Immature natural killer cell (primary cell): ENCODE results near the gene OBP2A. TPM values are rescaled to one million over a fixed set of nuclear protein-coding genes. Genes with fewer than 3 reads are reported as not detected.

ENCODE experiments used
- DNase-seq, 3 donors: peaks; one replicate each; pipeline ENCODE4 v3.0.0; 2022; ENCODE audit warnings: mixed read lengths in 1 of 3
- H3K27ac Mint-ChIP-seq, 6 donors: one replicate each; pipeline ENCODE4 v1.8.0; 2020; ENCODE audit warnings: mixed read lengths in 6 of 6, mild to moderate bottlenecking in 5 of 6, inconsistent platforms in 4 of 6, moderate library complexity in 3 of 6
- H3K27me3 Mint-ChIP-seq, 3 donors: one replicate each; pipeline ENCODE4 v1.8.0; 2020 to 2021; ENCODE audit warnings: low read depth in 3 of 3, mild to moderate bottlenecking in 3 of 3, mixed read lengths in 3 of 3, moderate library complexity in 3 of 3, inconsistent platforms in 1 of 3
- H3K36me3 Mint-ChIP-seq, 3 donors: one replicate each; pipeline ENCODE4 v1.8.0; 2020; ENCODE audit warnings: mixed read lengths in 3 of 3, inconsistent platforms in 2 of 3, mild to moderate bottlenecking in 2 of 3
- H3K4me1 Mint-ChIP-seq, 2 donors: one replicate each; pipeline ENCODE4 v1.8.0; 2020; ENCODE audit warnings: inconsistent platforms in 2 of 2, mild to moderate bottlenecking in 2 of 2, mixed read lengths in 2 of 2, moderate library complexity in 1 of 2
- H3K4me3 Mint-ChIP-seq, 5 donors: one replicate each; pipeline ENCODE4 v1.8.0; 2020; ENCODE audit warnings: mild to moderate bottlenecking in 5 of 5, mixed read lengths in 5 of 5, inconsistent platforms in 3 of 5, moderate library complexity in 3 of 5
- H3K9me3 Mint-ChIP-seq, 6 donors: one replicate each; pipeline ENCODE4 v1.8.0; 2020; ENCODE audit warnings: mild to moderate bottlenecking in 6 of 6, mixed read lengths in 6 of 6, inconsistent platforms in 4 of 6, moderate library complexity in 3 of 6
- polyA plus RNA-seq, 3 donors: library from polyadenylated mRNA; unstranded; fragments of 300-500 nt; fragmentation: Illumina TruSeq; gene quantifications; one replicate each; pipeline ENCODE4 v1.2.3, GENCODE V29; 2021

Gene OBP2A
- polyA plus RNA-seq, 3 donors from 2014 or later: not detected

DNA sequence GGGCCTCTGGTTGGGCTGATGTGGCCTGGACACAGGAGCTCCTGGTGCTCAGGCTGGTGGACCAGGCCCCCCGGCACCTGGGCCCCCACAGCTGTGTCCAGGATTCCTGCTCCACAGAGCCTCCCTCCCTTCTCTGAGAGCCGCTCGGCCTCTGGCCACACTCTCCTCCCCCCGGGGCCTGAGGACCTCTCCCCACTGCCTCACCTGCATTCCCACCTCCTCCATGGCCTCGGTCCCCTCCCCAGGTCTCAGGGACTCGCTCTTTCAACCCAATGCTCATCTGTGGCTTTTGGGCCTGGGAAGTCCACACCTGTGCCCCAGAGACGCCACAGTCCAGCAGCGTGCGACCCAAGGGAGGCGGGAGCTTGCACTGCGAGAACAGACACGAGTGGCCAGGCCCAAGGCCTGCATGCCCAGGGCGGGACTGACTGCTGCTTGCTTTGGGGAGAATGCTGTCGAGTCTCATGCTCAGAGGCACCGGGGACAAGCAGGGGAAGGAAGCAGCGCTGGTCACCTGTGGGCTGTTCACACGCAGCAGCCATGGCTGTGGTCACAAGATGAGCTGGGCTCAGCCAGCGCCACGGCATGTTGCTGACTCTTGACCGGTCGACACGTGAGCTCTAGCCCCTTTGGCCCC is 30.2 kb downstream of the OBP2A start:
- Mint-ChIP-seq H3K36me3 (no peaks in the 10 kb centered on the region), H3K4me3 (no peak overlapping the region), H3K27me3 (peaks cover 0 to 3% (median 0%) of the 10 kb centered on the region in 3 donors), H3K4me1 (no peaks in the 10 kb centered on the region), H3K9me3 (no peaks in the 10 kb centered on the region), H3K27ac (no peak overlapping the region)
- DNase-seq: no peak

DNA sequence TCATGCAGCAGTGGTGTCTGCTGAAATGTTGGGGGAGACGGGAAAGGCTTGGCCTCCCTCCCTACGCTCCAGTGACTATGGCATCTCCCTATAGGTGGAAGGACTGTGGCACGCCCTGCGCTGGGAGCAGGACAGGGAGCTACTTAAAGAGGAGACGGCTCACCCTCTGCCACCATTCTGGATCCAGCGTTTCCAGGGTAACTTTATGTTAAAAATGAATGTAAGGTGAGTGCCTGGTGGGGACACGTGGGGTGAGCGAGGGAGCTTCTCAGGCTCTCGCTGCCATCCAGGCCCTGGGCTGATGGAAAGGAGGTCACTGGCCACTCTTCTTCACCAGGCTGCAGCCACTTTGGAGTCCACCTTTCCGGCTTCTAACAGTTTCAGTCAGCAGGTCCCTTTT is 31.3 kb downstream of the OBP2A start:
- H3K4me3 Mint-ChIP-seq: no peak overlapping the region
- no peaks in the 10 kb centered on the region for H3K9me3 Mint-ChIP-seq
- H3K4me1 Mint-ChIP-seq: no peaks in the 10 kb centered on the region
- H3K27me3 Mint-ChIP-seq: peaks cover 0 to 3% (median 0%) of the 10 kb centered on the region in 3 donors
- no peak for DNase-seq
- no peaks in the 10 kb centered on the region for H3K36me3 Mint-ChIP-seq
- H3K27ac Mint-ChIP-seq: no peak overlapping the region

DNA sequence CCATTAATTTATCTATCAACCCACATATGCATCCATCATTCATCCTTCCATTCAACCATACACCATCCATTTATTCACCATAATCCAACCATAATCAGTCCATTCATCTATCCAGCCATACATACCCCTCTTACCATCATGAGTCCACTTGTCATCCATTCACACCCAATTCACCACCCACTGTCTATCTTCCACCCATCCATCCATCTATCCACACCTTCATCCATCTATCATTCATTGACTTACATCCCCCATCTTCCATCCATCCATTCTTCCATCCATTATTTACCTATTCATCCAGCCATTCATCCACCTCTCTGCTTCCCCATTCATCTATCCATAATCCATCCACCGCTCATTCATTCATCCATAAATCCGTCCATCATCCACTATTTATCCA is 33.4 kb downstream of the OBP2A start:
- Mint-ChIP-seq H3K27me3 (peaks cover 0 to 3% (median 0%) of the 10 kb centered on the region in 3 donors), H3K4me1 (no peaks in the 10 kb centered on the region), H3K27ac (no peak overlapping the region), H3K4me3 (no peak overlapping the region), H3K9me3 (no peaks in the 10 kb centered on the region), H3K36me3 (no peaks in the 10 kb centered on the region)
- no peak for DNase-seq

DNA sequence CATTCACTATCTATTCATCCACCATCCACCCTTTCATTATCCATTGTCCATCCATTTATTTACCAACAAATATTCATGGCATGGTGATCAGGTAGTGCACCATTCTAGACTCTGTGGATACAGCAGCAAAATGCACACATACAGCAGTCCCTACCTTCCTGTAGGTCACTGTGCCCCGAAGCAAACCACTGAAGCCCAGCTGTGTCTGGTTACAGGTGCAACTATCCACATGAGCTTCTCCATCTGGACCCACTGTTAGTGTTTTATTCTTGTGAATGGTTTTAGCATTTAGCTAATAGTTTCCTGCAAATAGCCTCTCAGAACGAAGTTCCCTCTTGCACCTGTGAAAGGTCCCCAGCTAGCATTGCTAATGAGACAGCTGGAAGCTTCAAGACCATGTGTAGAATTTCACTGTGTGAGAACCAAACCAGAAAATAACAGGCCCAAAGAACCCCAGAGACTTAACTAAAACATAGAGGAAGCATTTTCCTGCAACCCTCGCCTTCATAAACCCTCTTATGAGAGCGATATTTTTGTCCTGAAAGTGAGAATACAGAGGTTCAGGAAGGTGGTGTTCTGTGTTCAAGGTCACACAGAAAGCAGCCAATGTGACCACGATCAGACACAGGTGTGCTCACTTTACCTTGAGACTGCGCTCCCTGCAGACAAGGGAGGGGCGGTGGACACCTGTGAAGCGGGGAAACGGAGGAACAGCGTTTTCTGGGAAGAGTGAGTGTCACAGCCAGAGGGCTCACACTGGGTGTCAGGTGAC is 34.1 kb downstream of the OBP2A start:
- Mint-ChIP-seq H3K9me3 (no peaks in the 10 kb centered on the region), H3K4me3 (no peak overlapping the region), H3K27ac (no peak overlapping the region), H3K4me1 (no peaks in the 10 kb centered on the region), H3K36me3 (no peaks in the 10 kb centered on the region), H3K27me3 (peaks cover 0 to 5% (median 1%) of the 10 kb centered on the region in 3 donors)
- no peak for DNase-seq

DNA sequence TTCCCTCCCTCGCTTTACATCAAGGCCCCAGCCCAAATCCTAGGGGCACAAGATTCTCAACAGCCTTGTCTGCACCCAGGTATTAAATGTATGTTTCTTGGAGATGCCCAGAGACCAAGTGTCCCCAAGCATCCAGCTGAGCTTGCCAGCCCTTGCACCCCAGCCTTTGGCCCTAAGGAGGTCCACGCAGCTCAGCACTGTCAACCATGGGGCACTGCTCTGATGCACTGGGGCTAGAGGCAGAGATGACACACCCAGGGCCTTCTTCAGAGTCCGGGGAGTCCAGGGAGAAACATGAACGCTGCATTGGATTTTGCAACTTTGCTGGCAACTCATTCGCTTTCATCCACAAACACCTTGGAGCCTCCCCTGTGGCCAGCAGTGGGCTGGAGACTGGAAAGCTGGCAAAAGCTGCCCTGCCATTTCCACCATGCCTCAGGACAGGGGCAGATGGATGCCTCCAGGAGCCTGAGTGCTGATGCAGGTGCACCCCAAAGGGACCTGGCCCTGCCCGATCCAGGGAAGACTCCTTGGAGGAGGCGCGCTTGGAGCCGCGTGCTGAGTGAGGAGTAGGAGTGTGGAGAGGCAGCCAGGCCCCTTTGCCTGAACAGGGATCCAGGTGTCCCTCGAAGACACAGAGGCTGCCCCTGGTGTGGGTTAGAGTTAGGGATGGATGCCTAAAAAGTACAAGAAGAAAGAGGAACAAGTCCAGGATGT is 34.9 kb downstream of the OBP2A start:
- Mint-ChIP-seq H3K27ac (no peak overlapping the region), H3K4me3 (no peak overlapping the region), H3K36me3 (no peaks in the 10 kb centered on the region), H3K4me1 (no peaks in the 10 kb centered on the region), H3K27me3 (peaks cover 0 to 5% (median 1%) of the 10 kb centered on the region in 3 donors), H3K9me3 (no peaks in the 10 kb centered on the region)
- no peak for DNase-seq

DNA sequence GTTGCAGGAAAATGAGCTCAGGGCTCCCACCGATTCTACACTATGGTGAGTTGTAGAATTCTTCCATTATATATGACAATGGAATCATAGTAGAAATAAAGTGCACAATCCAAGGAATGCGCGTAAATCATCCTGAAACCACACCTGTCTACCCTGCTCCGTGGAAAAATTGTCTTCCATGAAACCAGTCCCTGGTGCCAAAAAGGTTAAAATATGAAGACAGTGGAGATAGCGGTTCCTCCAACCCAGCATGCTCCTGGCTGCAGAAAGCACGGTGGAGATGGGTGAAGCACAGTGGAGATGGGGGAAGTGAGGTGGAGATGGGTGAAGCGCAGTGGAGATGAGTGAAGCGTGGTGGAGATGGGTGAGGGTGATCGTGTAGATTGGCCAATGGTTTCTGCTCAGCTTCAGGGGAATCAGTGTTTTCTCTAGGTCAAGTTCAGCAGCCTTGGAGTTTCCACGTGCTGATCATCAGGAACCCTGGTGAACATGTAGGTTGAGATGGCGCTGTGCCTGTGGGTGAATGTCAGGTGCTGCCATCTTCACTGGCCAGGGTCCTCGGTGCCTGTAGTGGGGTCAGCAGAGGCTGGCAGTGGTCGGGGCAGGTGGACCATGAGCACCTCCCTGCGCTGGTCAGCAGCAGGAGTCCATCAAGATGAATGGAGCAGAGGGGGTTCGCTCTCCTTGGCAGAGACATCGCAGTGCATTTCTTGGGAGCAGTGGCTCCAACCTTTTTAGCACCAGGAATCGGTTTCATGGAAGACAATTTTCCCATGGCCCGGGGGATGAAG is 35.9 kb downstream of the OBP2A start:
- Mint-ChIP-seq H3K36me3 (no peaks in the 10 kb centered on the region), H3K27ac (no peak overlapping the region), H3K9me3 (no peaks in the 10 kb centered on the region), H3K4me3 (no peak overlapping the region), H3K4me1 (no peaks in the 10 kb centered on the region), H3K27me3 (peaks cover 0 to 5% (median 1%) of the 10 kb centered on the region in 3 donors)
- no peak for DNase-seq

DNA sequence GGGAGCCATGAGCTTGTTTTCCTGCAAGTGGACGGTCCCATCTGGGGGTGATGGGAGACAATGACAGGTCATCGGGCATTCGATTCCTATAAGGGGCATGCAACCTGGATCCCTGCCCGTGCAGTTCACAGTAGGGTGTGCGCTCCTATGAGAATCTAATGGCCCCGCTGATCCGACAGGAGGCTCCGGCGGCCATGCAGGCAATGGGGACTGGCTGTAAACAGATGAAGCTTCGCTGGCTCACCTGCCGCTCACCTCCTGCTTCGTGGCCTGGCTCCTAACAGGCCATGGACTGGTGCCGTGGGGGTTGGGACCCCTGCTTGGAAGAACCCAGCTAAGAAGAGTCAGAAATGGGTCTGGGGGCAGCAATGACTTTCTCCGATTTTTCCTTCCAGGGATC is 36.6 kb downstream of the OBP2A start:
- peaks cover 0 to 2% (median 1%) of the 10 kb centered on the region in 3 donors for H3K27me3 Mint-ChIP-seq
- no peak for DNase-seq
- no peak overlapping the region for H3K27ac Mint-ChIP-seq
- H3K9me3 Mint-ChIP-seq: no peaks in the 10 kb centered on the region
- no peaks in the 10 kb centered on the region for H3K36me3 Mint-ChIP-seq
- H3K4me3 Mint-ChIP-seq: no peak overlapping the region
- H3K4me1 Mint-ChIP-seq: no peaks in the 10 kb centered on the region

DNA sequence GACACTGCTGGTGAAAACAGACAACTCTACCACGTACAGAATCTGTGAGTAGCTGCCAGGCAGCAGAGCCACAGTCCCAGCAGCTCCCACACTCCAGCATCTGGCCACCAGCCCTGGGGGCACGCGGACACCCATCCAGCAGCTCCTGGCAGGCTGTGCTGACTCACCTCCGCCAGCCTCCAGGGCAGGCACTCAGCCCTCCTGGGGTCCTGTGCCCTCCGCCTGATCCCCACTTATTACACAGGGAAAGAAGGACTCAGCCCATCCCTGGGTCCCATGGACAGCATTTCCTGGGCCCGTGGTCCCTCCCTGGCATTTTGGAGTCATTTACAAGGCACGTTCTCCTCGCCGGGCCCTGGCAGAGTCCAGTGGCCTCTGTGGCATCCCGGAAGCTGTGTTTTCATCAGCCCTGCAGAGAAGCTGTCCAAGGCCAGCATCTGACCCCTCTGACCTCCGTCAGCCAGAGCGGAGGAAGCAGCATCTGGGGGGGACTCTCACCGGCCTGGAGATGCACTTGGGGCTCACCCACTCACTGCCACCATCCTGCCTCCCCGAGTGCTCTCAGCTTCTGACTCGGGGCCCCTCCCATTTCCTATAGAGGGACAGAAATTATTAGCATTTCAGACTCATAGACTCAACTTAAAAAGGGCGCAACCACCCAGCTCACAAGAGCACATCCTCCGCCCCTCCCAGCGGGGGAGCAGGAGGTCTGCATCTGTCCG is 37.2 kb downstream of the OBP2A start:
- no peaks in the 10 kb centered on the region for H3K4me1 Mint-ChIP-seq
- no peak for DNase-seq
- no peaks in the 10 kb centered on the region for H3K36me3 Mint-ChIP-seq
- peaks cover 0 to 2% (median 1%) of the 10 kb centered on the region in 3 donors for H3K27me3 Mint-ChIP-seq
- no peak overlapping the region for H3K4me3 Mint-ChIP-seq
- H3K9me3 Mint-ChIP-seq: no peaks in the 10 kb centered on the region
- H3K27ac Mint-ChIP-seq: no peak overlapping the region

DNA sequence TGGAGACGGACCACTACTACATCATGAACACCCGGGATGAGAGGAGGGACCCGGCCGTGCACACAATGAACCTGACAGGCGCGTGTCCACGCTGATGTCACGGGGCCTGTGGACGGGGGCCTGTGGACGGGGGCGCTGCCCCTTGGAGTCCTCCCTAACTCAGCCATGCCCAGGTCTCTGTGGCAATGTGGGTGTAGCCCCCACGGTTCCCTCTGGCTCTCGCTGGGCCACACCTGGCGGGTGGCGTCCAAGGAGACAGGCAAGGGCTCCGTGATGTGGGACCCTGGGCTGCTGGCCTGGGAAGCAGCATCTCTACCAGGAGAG is 37.7 kb downstream of the OBP2A start:
- DNase-seq: no peak
- H3K36me3 Mint-ChIP-seq: no peaks in the 10 kb centered on the region
- no peaks in the 10 kb centered on the region for H3K4me1 Mint-ChIP-seq
- no peak overlapping the region for H3K27ac Mint-ChIP-seq
- no peaks in the 10 kb centered on the region for H3K9me3 Mint-ChIP-seq
- H3K27me3 Mint-ChIP-seq: peaks cover 0 to 2% (median 1%) of the 10 kb centered on the region in 3 donors
- H3K4me3 Mint-ChIP-seq: no peak overlapping the region

DNA sequence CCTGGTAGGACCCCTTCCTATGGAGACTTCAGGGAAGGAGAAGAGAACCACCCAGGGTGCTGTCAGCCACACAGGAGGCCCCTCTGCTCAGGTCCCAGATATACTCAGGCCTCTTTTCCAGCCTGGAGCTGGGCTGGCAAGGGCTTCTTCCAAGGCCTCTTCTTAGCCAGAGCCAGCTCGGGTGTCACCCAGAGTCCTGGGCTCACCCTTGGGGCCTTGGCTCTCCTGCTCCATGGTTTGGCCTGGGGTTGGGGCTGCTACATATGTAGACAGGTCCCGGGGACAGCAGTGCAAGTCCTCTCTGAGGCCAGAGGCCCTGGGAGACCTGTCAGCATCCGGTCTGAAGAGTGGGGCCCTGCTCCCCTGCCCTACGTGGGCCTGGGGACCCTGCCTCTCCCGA is 38.4 kb downstream of the OBP2A start:
- no peak overlapping the region for H3K27ac Mint-ChIP-seq
- H3K9me3 Mint-ChIP-seq: no peaks in the 10 kb centered on the region
- peaks cover 0 to 2% (median 1%) of the 10 kb centered on the region in 3 donors for H3K27me3 Mint-ChIP-seq
- H3K4me3 Mint-ChIP-seq: no peak overlapping the region
- no peak for DNase-seq
- H3K4me1 Mint-ChIP-seq: no peaks in the 10 kb centered on the region
- no peaks in the 10 kb centered on the region for H3K36me3 Mint-ChIP-seq

DNA sequence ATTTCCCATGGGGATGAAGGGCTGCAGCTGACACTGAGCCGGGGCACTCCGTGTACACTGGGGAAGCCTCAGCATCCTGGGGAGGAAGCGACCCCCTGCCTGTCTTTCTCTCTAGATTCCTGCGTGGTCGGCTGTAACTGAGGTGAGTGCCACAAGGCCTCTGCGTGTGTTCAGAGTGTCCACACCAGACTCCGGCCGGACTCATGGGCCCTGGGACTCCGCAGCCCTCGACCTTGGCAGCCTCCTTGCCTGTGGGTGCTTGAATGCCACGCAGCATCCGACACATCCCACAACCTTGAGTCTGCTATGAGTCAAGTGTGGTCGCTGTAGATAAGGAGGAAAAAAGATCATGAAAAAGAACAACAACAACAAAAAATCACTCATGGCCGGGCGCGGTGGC is 39.0 kb downstream of the OBP2A start:
- Mint-ChIP-seq H3K36me3 (no peaks in the 10 kb centered on the region), H3K27ac (no peak overlapping the region), H3K9me3 (no peaks in the 10 kb centered on the region), H3K4me3 (no peak overlapping the region), H3K4me1 (no peaks in the 10 kb centered on the region), H3K27me3 (peaks cover 0 to 2% (median 1%) of the 10 kb centered on the region in 3 donors)
- no peak for DNase-seq

DNA sequence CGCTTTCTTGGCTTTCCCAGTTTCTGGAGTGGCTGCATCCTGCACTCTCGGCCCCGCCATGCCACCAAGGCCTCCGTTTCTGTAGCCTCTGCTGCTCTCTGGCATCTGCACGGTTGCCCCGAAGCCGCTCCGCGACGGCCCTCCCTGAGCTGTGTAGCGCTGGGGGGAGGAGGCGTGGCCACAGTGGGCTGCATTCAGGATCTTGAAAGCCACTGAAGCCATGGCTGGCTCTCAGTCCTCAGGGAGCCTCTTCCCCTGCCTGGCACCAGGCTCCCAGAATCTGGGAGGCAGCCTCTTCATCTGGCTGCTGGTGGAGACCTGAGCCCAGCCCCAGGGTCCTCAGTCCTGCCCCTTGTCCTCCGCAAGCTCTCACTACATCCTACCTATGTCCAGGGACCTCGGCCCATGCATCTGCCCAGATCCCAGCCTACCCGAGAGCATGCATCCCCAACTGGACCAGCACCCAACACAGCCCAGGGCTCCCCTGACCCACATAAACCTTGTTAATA is 40.7 kb downstream of the OBP2A start:
- Mint-ChIP-seq H3K27me3 (peaks cover 1 to 2% (median 2%) of the 10 kb centered on the region in 3 donors), H3K27ac (peak overlapping the region in 1 of 6 donors; percentile 34), H3K4me3 (no peak overlapping the region), H3K4me1 (no peaks in the 10 kb centered on the region), H3K9me3 (no peaks in the 10 kb centered on the region), H3K36me3 (no peaks in the 10 kb centered on the region)
- DNase-seq: no peak

DNA sequence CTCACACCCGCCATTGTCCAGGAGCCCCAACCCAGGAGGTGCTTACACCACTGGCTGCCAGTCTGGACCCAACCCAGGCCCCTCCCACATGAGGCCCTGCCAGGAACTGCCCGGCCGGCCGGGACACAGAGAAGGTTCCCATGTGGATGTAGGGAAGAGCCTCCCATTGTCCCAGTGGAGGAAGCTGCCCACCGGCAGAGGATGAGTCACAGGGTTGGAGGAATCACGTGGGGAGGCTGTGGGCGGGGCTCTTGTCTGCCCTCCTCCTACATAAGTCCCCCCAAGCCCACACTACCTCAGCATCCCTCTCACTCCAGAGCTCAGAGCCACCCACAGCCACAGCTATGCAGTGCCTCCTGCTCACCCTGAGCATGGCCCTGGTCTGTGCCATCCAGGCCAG is 41.7 kb downstream of the OBP2A start:
- DNase-seq: no peak
- Mint-ChIP-seq H3K4me1 (no peaks in the 10 kb centered on the region), H3K36me3 (no peaks in the 10 kb centered on the region), H3K9me3 (no peaks in the 10 kb centered on the region), H3K27me3 (peaks cover 1 to 2% (median 2%) of the 10 kb centered on the region in 3 donors), H3K4me3 (no peak overlapping the region), H3K27ac (no peak overlapping the region)
